Psoas muscle (tissue), 8 donors: Measurements from ENCODE around the gene AMER2. TPM values are rescaled to one million over a fixed set of nuclear protein-coding genes. Genes with fewer than 3 reads are reported as not detected.

Experiments
- ATAC-seq, 4 donors: fragments of 200-7000 bp; cut with Tn5 transposase; one replicate each; pipeline ENCODE4 v1.9.1; 2020; ENCODE audit warnings: moderate library complexity in 3 of 4, mild to moderate bottlenecking in 2 of 4
- DNase-seq, 2 donors: peaks; one replicate each; pipeline ENCODE4 v3.0.0-alpha.2; 2020
- H3K27ac ChIP-seq: fragments of 200-600 bp; one replicate; pipeline ENCODE4 v1.8.0; 2022
- H3K27me3 ChIP-seq, 3 donors: fragments of 200-600 bp in 1 of 3; one replicate each; pipeline versions ENCODE4 v1.6.1 to v1.8.0; 2013 to 2022; ENCODE audit warnings: low read length in 2 of 3, mild to moderate bottlenecking in 2 of 3, moderate library complexity in 1 of 3; ENCODE audit not compliant: insufficient read depth in 3 of 3
- H3K36me3 ChIP-seq, 2 donors: fragments of 200-600 bp in 1 of 2; one replicate each; pipeline versions ENCODE4 v1.6.1 to v1.8.0; 2013 to 2022; ENCODE audit warnings: low read depth in 1 of 2, mild to moderate bottlenecking in 1 of 2, moderate library complexity in 1 of 2; ENCODE audit not compliant: insufficient read depth in 1 of 2
- H3K4me1 ChIP-seq: fragments of 200-600 bp; one replicate; pipeline ENCODE4 v1.8.0; 2022
- H3K4me3 ChIP-seq: fragments of 200-600 bp; one replicate; pipeline ENCODE4 v1.8.0; 2022; ENCODE audit warnings: mild to moderate bottlenecking
- H3K9me3 ChIP-seq: fragments of 200-600 bp; one replicate; pipeline ENCODE4 v1.8.0; 2022
- CTCF ChIP-seq: fragments of 200-600 bp; IDR thresholded peaks from one replicate; pipeline ENCODE4 v1.8.0; 2022; ENCODE audit warnings: antibody characterized with exemption
- WGBS, 3 donors: extraction: QIAGEN DNeasy Blood & Tissue Kit; methylation state at CpG; one replicate each; pipeline versions ENCODE4 v1.1.6 to v1.1.7; 2013; 5-methylcytosine and 5-hydroxymethylcytosine counted together
- intact Hi-C, 2 donors: fragments of 100-400 bp; cut with DNase I; formaldehyde crosslinking; loops; one replicate each; pipeline versions ENCODE4 v1.11.0 to v1.14.2; 2022
- polyA plus RNA-seq, 3 donors: library from polyadenylated mRNA; stranded (reverse); fragments of 200-250 nt; gene quantifications; one replicate each; pipeline ENCODE4 v1.2.3, GENCODE V29; 2013
- total RNA-seq, 4 donors: library from RNA; stranded (reverse); fragmentation: NEBNext Ultra II Directional in 2 of 4; extraction: Animal tissue kit (Norgen Biotek cat#: 25700) in 2 of 4; gene quantifications; one replicate each; pipeline versions ENCODE4 v1.2.1 to v1.2.4, GENCODE V29; 2021 to 2023
- donor health status: healthy with polysubstance abuse.
- donor health status: DM: no; HTN: no; CAD: no; lungs with moderate emphysema.
- donor health status: Bipolar disorder and iron deficiency.
- donor health status: healthy.
- donor health status: DM: yes; HTN: yes; CAD: no.
- donor health status: DM: no; HTN: no; CAD: no.
- donor health status: DM: no; HTN: no; CAD: no.
- donor health status: DM: yes; HTN: yes; CAD: no.

AMER2 gene
- total and polyA plus RNA-seq, 7 donors, result 0.01 to 0.08 (median 0.04) TPM; not detected in 4

- TF ChIP-seq CTCF, result no peak
- Histone ChIP-seq H3K9me3 (no peaks in the 10 kb centered on the region), H3K4me1 (no peaks in the 10 kb centered on the region), H3K27ac (no peak overlapping the region), H3K4me3 (no peak overlapping the region), H3K36me3 (no peaks in the 10 kb centered on the region), H3K27me3 (peaks cover 0 to 4% (median 3%) of the 10 kb centered on the region in 3 donors)
- intact Hi-C loops, result no loop called here
- no peak for DNase-seq
- WGBS, 3 donors, result 52 to 56% (median 54%) methylated on average over 3 of the region's 3 CpGs
- ATAC-seq, result no peak
Observed at GRCh38 chr13:25137788-25138115, 34.3 kb downstream of the AMER2 start.

GRCh38 chr13:25136880-25137787, 35.0 kb downstream of the AMER2 start:
- H3K36me3 ChIP-seq, result no peaks in the 10 kb centered on the region
- H3K4me3 ChIP-seq, result no peak overlapping the region
- intact Hi-C loops, result no loop called here
- ATAC-seq (no peak), DNase-seq (no peak)
- no peaks in the 10 kb centered on the region for H3K9me3 ChIP-seq
- H3K27ac ChIP-seq, result no peak overlapping the region
- H3K4me1 ChIP-seq, result no peaks in the 10 kb centered on the region
- H3K27me3 ChIP-seq, result peaks cover 0 to 4% (median 3%) of the 10 kb centered on the region in 3 donors
- TF ChIP-seq CTCF, result no peak
- WGBS, 3 donors, result 24 to 26% (median 24%) methylated on average over 15 of the region's 15 CpGs

- DNase-seq, result no peak
- no peak overlapping the region for H3K4me3 ChIP-seq
- H3K36me3 ChIP-seq, result no peaks in the 10 kb centered on the region
- no peak for TF ChIP-seq CTCF
- H3K4me1 ChIP-seq, result no peaks in the 10 kb centered on the region
- ATAC-seq, result no peak
- intact Hi-C loops, result no loop called here
- peaks cover 0 to 4% (median 3%) of the 10 kb centered on the region in 3 donors for H3K27me3 ChIP-seq
- no peaks in the 10 kb centered on the region for H3K9me3 ChIP-seq
- 80 to 91% (median 85%) methylated on average over 4 of the region's 4 CpGs for WGBS, 3 donors
- no peak overlapping the region for H3K27ac ChIP-seq
Observed at GRCh38 chr13:25135896-25136295, 36.2 kb downstream of the AMER2 start.

- intact Hi-C loops, result no loop called here
- ATAC-seq (no peak), DNase-seq (no peak)
- no peak overlapping the region for H3K27ac ChIP-seq
- H3K27me3 ChIP-seq, result peaks cover 0 to 3% (median 0%) of the 10 kb centered on the region in 3 donors
- H3K36me3 ChIP-seq, result no peaks in the 10 kb centered on the region
- TF ChIP-seq CTCF, result no peak
- no peak overlapping the region for H3K4me3 ChIP-seq
- 57 to 59% (median 57%) methylated on average over 5 of the region's 5 CpGs for WGBS, 3 donors
- no peaks in the 10 kb centered on the region for H3K9me3 ChIP-seq
- H3K4me1 ChIP-seq, result no peaks in the 10 kb centered on the region
Observed at GRCh38 chr13:25132751-25133390, 39.2 kb downstream of the AMER2 start.
